Vagina (tissue), 2 donors: ENCODE measurements around the gene SLAMF9.

Source experiments
- CTCF ChIP-seq, 3 experiments: fragments of 450-650 bp in 2 of 3; fragments of 200-600 bp in 1 of 3; sonication (generic) in 1 of 3; IDR thresholded peaks; one replicate each; pipeline ENCODE4 v1.5.1; 2017 to 2019; ENCODE audit warnings: antibody characterized with exemption in 3 of 3, mild to moderate bottlenecking in 2 of 3, moderate library complexity in 2 of 3
- POLR2A ChIP-seq, 2 donors: fragments of 450-650 bp; IDR thresholded peaks; one replicate each; pipeline ENCODE4 v1.6.1; 2017; ENCODE audit warnings: antibody characterized with exemption in 2 of 2, mild to moderate bottlenecking in 2 of 2, moderate library complexity in 2 of 2
- POLR2AphosphoS5 ChIP-seq, 2 donors: sonication (generic); formaldehyde crosslinking; IDR thresholded peaks; one replicate each; pipeline ENCODE4 v1.9.0; 2017; ENCODE audit warnings: antibody characterized with exemption in 2 of 2, mild to moderate bottlenecking in 2 of 2, low read depth in 1 of 2; ENCODE audit not compliant: insufficient read depth in 1 of 2

- TF ChIP-seq CTCF (IDR thresholded peaks at IDR 0.05) (no peak), POLR2A (IDR thresholded peaks at IDR 0.05) (no peak), POLR2AphosphoS5 (IDR thresholded peaks at IDR 0.05; ENCODE audit: insufficient read depth in 1 of 2, low read depth in 1 of 2) (no peak)
Measured at GRCh38 chr1:159983681-159984080, 29.6 kb upstream of the SLAMF9 start.
